Measurements from ENCODE around the gene ZCCHC2. TPM values are rescaled to one million over a fixed set of nuclear protein-coding genes. Genes with fewer than 3 reads are reported as not detected.

Gene ZCCHC2
- total and polyA plus RNA-seq, 2 of the 8 experiments (the other 6 are each of a cell fraction or from before 2014, with no cell fraction given): 13.5 to 18.6 TPM

GRCh38 chr18:62571648-62572047, 48.8 kb downstream of the ZCCHC2 start (continued):
- no peak for TF ChIP-seq POLR2AphosphoS5 (IDR thresholded peaks at IDR 0.05; ENCODE audit: low read depth, low read length)
